ENCODE data around the gene AFAP1L2.
"Not testable (repeated sequence)": the region's sequence is repeated elsewhere in the genome, so short reads cannot be mapped to it uniquely, and the experiment has no call there.

AFAP1L2 gene

GRCh38 chr10:114359041-114359952 is 45.0 kb downstream of the AFAP1L2 start:
- no peak for DNase-seq

GRCh38 chr10:114357515-114357996 is 46.7 kb downstream of the AFAP1L2 start:
- DNase-seq: no peak

- no peak for DNase-seq
Measured at GRCh38 chr10:114356751-114357514, 47.4 kb downstream of the AFAP1L2 start.

- DNase-seq: no peak
Measured at GRCh38 chr10:114356126-114356525, 48.2 kb downstream of the AFAP1L2 start.

GRCh38 chr10:114353383-114353782 is 50.9 kb downstream of the AFAP1L2 start:
- no peak for DNase-seq

GRCh38 chr10:114352653-114353298 is 51.5 kb downstream of the AFAP1L2 start:
- no peak for DNase-seq

GRCh38 chr10:114350751-114351150 is 53.6 kb downstream of the AFAP1L2 start:
- no peak for DNase-seq

GRCh38 chr10:114349522-114350215 is 54.6 kb downstream of the AFAP1L2 start:
- DNase-seq: no peak

- DNase-seq: not testable (repeated sequence)
Measured at GRCh38 chr10:114349071-114349470, 55.2 kb downstream of the AFAP1L2 start.

- no peak for DNase-seq
Measured at GRCh38 chr10:114347791-114348190, 56.5 kb downstream of the AFAP1L2 start.

- no peak for DNase-seq
Measured at GRCh38 chr10:114347241-114347640, 57.1 kb downstream of the AFAP1L2 start.

GRCh38 chr10:114346176-114347031 is 57.9 kb downstream of the AFAP1L2 start:
- DNase-seq: no peak

GRCh38 chr10:114345701-114346100 is 58.6 kb downstream of the AFAP1L2 start:
- no peak for DNase-seq

GRCh38 chr10:114343623-114344505 is 60.4 kb downstream of the AFAP1L2 start:
- no peak for DNase-seq

GRCh38 chr10:114342976-114343375 is 61.3 kb downstream of the AFAP1L2 start:
- DNase-seq: no peak

GRCh38 chr10:114340816-114341215 is 63.5 kb downstream of the AFAP1L2 start:
- DNase-seq: no peak

GRCh38 chr10:114337510-114338462 is 66.5 kb downstream of the AFAP1L2 start:
- no peak for DNase-seq

- no peak for DNase-seq
Measured at GRCh38 chr10:114336823-114337509, 67.3 kb downstream of the AFAP1L2 start.

GRCh38 chr10:114335614-114336013 is 68.7 kb downstream of the AFAP1L2 start:
- DNase-seq: no peak

All from activated CD4-positive, alpha-beta T cell treated with anti-CD3 and anti-CD28 coated beads for 1 hour (primary cell).